HG02759 (cell line): ENCODE measurements around the gene SDC4.

ENCODE experiments used
- ATAC-seq: cut with Tn5 transposase; IDR thresholded peaks from one replicate; pipeline ENCODE4 v1.9.1; 2021; ENCODE audit warnings: mild to moderate bottlenecking, moderate library complexity; ENCODE audit not compliant: unreplicated experiment

The SDC4 gene

DNA sequence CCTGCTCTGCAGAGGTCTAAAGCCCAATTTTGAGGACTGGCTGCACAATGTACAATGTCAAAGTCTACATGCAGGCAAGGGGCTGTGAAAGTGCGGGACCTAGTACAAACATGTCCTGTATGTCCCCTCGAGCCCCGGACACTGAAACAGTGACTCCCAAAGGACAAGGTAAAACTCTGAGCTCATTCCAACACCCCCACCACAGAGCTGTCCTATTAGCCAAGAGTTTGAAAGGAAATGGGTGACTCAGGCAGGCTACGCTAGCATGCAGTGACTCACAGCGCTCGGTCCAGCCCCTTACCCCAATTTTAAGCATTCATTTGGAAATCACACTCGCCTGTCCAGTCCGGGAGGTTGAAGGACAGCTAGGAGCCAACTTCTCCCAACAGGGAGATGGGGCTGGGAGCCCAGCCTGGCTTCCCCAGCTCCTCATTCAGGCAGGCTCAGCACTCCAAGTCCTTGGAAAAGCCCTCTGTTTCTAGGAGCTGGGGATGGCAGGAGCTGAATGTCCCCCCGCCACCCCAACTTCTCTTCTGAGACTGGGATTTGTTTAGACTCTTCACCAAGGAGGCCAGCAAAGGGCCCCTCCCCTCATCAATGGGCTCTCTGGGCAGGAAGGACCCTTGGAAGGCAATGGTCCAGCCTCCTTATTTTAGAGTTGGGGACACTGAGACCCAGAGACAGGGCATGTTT is 3.9 kb downstream of the SDC4 start:
- no peak for ATAC-seq

DNA sequence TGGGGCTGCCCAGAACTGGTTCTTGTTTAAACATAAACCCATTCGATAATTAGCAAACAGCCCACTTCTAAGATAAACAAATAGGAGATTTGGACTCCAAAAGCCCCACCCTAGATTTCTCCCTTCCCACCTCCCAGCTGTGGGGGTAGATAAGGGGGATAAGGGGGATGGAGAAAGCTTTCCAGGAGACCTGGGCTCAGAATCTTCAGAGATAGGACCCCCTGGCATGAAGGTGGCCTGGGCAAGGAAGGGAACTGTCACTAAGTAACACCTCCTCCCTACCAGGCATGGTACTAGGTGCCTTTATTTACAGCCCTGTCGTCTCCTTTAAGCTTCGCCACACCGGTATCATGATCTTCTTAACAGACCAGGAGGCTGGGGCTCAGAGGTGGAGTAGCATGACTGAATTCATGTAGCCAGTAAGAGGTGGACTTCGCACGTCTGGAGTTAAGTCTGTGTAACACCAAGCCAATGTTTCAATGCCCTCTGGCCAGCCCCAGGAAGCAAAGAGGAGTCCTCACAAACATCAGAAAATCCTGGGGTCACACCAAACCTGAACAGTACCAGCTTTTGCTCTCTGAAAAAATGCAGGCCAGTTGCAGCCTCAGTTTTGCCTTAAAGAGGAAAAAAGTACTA is 4.6 kb downstream of the SDC4 start:
- no peak for ATAC-seq

DNA sequence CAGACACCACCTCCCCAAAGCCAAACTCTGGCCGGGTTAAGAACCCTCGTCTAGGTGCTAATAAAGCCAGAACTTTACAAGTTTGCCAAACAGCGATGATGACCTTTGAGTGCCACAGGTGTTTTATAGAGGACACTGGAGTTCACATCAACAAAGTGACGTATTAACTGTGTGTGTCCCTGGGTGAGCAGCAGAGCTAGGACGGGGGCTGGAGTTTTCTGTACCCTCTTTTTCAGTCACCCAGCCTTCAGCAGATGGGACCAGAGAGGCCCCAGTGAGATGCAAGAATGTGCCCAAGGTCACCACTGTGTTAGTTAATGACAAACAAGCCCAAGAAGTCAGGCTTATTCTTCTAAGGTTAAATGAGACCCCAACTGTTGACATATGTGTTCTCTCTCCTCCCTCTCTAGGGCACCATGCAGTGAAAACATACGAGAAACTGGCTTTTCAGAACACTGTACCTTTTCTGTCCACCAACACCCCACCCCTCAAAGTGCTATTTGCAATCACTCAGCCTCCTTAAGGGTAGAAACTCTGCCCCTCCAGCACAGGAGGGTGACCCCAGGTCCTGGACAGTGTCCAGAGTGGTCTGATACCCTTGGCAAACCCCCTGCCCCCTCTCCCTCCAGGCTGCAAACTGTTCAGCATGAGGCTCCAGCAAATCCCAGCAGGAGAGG is 5.2 kb downstream of the SDC4 start:
- ATAC-seq = no peak

DNA sequence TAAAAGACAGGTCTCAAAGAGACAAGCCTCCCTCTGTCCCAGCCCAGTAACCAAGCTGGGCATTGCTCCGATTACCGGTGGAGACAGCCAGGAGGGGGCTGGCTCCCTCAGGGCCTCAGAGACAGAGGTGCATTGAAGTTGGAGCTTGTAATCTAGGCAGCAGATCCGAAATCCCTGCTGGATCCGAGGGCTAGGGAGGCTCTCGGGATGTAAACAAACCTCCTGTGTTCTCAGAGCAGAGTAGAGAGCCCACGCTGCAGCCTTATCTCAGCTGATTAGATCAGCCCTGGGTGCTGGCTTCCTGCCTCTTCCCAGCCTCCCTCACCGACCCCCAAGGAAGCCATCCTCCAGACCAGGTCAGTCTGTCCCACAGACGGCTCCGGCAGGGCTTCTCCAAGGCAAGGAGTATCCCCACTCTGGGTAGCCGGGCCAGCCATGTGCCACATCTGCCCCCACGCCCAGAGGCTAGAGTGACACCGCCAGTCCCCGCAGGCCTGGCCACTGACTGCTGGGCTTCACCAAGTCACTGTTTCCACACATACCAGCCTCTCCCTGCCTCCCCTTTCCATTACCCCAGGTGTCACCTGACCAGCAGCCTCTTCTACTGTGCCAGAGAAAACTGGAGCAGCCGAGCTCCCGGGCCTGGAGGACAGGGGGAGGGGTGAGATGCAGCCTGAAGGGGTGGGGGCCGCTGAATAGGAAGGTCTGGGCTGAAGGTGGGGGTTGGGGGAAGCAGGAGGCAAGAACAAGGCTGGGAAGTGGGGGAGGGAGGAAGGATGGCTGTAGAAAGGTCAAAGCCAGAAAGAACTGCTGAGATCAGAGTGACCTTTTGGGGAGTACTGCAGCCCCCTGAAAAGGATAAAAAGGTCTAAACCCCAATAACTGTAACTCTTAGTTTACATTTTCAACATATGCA is 6.0 kb downstream of the SDC4 start:
- no peak for ATAC-seq

DNA sequence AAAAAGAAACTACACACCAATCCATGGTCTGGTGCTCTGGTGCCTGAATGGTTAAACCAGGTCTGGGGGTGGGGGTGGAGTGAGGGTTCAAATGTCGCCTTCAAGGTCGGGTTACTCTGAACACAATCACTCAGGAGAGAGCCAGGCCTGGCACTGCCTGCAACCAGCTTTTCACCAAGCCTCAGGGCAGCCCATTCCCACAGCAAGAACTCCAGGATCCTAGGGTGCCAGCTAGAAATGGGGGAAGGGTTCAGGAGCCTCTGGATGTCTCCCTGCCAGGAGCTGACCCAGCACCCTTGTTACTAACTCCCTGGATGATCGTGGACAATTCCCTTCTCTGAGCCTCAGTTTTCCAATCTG is 6.7 kb downstream of the SDC4 start:
- no peak for ATAC-seq

- no peak for ATAC-seq
These were observed 7.3 kb downstream of the SDC4 start for GRCh38 chr20:45340951-45341350.

DNA sequence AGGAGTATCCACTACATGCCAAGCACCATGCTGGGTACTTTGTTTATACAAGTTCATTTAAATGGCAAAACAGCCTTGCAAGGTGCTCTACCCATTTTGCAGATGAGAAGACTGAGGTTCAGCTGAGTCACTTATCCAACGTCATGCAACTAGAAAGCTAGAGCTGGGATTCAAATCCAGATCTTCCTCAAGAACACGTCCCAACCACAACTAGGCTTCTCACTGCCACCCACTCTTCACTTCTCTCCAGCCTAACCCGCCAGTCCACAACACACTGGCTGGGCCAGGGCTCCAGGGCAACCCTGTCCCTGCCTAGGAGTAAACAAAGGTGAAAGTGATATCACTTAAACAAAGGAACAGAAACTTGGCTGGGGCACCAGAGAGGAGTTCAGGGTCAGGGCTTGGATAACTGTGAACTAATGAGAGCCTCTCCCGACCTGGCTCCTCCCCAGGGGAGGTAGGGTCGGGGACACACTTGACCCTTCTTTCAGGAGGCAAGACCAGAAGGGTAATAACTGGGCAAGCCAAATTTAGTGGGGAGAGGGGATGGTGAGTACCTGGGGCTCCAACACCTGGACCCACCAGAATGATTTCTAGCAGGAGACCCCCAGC is 7.9 kb downstream of the SDC4 start:
- no peak for ATAC-seq

DNA sequence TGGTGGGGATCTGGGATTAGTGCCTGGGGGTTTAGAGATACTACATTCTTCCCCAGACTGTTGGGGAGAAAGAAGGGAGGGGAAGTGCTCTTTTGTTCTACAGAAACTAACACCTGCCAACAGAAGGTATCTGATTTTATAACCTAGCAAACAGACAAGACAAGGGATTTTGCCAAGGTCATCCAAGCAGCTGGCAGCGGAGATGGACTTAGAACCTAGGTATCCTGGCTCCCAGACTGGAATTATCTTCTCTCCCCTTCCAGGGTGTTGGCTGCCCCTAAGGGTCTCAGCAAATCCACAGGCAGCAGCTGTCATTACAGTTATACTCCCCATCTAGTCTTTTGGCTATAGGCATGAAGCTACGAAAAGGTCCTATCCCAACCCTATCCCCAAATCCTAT is 8.4 kb downstream of the SDC4 start:
- ATAC-seq = no peak

- no peak for ATAC-seq
These were observed 9.1 kb downstream of the SDC4 start for GRCh38 chr20:45339084-45339483.

GRCh38 chr20:45338121-45339030 is 9.8 kb downstream of the SDC4 start:
- no peak for ATAC-seq

DNA sequence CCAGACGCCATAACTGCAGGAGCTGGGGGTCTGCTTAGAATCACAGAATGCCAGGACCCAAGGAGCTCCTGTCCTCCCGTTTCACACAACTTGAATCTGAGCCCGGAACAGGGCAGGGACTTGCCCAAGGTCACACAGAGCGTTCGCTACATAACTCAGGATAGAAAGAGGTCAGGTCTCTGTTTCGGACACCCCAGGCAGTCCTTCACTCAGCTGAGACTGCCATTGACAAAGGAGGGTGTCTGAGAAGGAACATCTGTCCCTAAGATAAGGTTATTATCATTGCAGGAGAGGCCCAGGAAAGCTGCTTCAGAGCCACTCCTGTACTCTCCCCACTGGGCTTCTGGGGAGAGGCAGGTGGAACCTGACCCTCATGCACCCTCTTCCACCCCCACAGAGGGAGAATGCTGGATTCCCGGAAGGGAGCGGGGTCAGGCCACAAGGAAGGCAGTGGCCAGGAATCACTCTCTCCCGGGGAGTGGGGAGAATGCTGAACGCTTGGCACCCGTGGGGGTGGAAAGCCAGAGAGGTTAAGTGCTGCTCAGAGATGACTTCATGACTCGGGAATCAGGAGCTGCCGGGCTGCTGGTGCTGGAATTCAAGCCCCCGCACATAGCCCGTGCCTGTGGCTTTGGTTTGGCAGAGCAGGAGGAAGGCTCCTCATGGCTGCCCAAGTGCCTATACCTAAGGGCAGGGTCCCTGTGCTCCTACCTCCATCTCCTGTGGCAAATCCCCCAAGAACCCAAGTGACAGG is 10.7 kb downstream of the SDC4 start:
- ATAC-seq = no peak

- ATAC-seq = no peak
These were observed 11.5 kb downstream of the SDC4 start for GRCh38 chr20:45336530-45337366.

DNA sequence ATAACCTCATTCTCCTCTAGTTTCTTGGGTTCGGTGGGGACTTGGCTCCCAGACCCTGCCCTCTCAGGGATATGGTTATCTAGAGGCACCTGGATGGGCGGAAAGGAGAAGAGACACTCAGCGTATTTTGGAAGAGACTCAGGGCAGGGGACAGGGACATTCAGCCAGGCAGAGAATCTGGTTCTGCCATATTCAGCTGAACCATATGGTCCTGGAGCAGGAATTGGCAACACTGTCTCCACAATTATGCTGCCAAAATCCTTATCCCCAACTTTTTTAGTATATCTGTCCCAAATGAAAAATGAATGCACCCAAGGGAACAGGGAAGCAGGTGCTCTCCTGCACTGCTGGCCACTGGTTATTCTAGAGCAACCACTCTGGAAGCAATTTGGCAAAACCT is 17.7 kb downstream of the SDC4 start:
- ATAC-seq = no peak

DNA sequence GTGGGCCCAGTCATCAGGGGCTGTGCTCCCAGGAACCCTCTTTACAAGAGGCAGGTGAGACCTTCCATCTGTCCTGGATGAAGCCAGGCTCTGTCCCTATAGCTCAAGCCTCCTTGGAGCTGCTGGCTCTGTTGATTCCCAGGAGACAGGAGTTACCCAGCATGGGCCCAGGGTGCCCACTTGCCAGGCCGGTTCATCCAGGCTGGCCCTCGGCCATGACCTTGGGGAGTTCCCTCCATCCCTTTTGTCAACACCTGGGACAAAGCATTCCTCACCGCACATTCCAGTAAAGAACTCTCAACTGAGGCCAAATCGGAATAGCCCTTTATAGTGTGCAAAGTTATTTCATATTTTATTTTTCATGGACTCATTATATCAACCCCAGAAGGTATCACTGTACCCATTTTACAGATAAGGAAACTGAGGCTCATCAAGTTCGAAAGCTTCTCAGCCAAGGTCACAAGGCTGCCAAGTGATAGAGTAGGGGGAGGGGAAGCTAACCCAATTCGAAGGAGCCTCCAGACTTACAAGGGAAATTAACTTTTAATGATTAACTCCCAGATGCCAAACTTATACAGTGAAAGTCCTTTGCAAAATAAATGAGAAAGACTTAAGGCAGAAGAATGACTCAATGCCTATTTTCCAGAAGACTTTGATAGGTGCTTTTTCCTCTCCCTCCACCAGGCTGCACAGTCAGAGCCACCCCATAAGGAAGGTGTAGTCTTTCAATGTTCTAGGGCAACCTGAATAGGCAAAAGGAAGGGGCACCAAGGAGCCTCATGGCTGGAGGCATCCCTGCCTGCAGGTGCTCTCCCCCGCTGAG is 18.5 kb downstream of the SDC4 start:
- ATAC-seq = no peak

DNA sequence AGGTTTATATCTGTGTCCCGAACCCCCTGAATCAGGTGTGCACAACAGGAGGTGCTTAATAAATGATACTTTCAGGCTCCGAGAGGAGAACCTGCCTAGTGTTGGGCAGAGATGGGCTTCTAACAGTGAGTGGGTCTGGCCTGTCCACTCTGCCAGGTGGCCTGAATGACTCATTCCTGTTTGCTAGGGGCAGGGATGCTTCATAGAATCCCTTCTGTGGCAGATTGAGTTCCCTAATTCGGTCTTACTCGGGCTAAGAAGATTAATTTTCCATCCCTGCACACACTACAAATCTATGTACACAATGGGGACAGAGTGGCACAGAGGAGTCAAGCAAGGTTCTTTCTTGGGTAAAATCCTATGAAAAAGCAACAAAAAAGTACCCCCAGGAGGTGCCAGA is 19.8 kb downstream of the SDC4 start:
- no peak for ATAC-seq

DNA sequence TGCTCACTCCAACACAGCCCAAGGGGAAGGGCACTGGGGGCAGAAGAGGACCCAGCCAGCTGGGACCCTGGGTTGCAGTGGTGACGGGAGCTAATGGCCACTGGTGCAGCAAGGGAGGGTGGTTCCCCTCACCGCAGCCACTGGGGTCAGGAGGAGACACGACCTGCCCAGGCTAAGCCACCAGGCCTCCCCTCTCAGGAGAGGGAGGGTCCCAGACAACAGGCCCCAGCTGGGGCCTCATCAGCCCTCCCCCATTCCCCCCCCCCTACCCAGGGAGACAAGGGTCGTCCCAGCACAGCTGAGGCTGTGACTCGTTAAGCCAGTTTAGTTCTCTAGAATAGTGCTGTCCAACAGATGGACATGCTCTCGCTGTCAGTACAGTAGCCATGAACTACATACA is 22.9 kb downstream of the SDC4 start:
- no peak for ATAC-seq

DNA sequence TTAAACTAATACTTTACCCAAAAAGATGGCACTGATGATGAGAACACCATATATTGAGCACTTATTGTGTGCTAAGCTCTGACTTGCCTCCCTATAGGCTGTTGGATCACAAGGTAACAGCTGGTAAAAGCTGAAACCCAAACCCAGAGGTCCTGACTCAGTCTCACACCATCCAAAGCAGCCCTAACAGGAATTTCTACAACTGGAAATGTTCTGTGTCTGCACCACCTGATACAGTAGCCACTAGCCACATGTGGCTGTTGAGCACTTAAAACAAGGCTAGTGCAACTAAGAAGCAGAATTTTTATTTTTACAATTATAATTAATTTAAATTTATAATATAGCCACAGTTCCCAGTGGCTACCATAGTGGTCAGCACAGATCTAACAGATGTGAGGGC is 24.5 kb downstream of the SDC4 start:
- ATAC-seq = no peak
